ENCODE results near the gene RNF144A.

Gene RNF144A

GRCh38 chr2:6879011-6879410 lies 38.2 kb upstream of the RNF144A start:
- no peak for TF ChIP-seq CTCF (IDR thresholded peaks at IDR 0.05; ENCODE audit: insufficient read depth, low read depth, low read length, missing control alignments)
- H3K4me3 ChIP-seq (ENCODE audit: low read length) = no peak overlapping the region
- DNase-seq (ENCODE audit: low read depth) = no peak

- DNase-seq (ENCODE audit: low read depth) = no peak
- no peak overlapping the region for H3K4me3 ChIP-seq (ENCODE audit: low read length)
- no peak for TF ChIP-seq CTCF (IDR thresholded peaks at IDR 0.05; ENCODE audit: insufficient read depth, low read depth, low read length, missing control alignments)
Measured at GRCh38 chr2:6880200-6880733, 36.9 kb upstream of the RNF144A start.

GRCh38 chr2:6881046-6881445 lies 36.2 kb upstream of the RNF144A start:
- no peak for TF ChIP-seq CTCF (IDR thresholded peaks at IDR 0.05; ENCODE audit: insufficient read depth, low read depth, low read length, missing control alignments)
- DNase-seq (ENCODE audit: low read depth) = no peak
- H3K4me3 ChIP-seq (ENCODE audit: low read length) = no peak overlapping the region

GRCh38 chr2:6881516-6881915 lies 35.7 kb upstream of the RNF144A start:
- no peak for DNase-seq (ENCODE audit: low read depth)
- no peak overlapping the region for H3K4me3 ChIP-seq (ENCODE audit: low read length)
- no peak for TF ChIP-seq CTCF (IDR thresholded peaks at IDR 0.05; ENCODE audit: insufficient read depth, low read depth, low read length, missing control alignments)

GRCh38 chr2:6883448-6884122 lies 33.6 kb upstream of the RNF144A start:
- no peak for TF ChIP-seq CTCF (IDR thresholded peaks at IDR 0.05; ENCODE audit: insufficient read depth, low read depth, low read length, missing control alignments)
- H3K4me3 ChIP-seq (ENCODE audit: low read length) = no peak overlapping the region
- no peak for DNase-seq (ENCODE audit: low read depth)

GRCh38 chr2:6885551-6885950 lies 31.7 kb upstream of the RNF144A start:
- TF ChIP-seq CTCF (IDR thresholded peaks at IDR 0.05; ENCODE audit: insufficient read depth, low read depth, low read length, missing control alignments) = no peak
- H3K4me3 ChIP-seq (ENCODE audit: low read length) = no peak overlapping the region
- no peak for DNase-seq (ENCODE audit: low read depth)

GRCh38 chr2:6885968-6886367 lies 31.2 kb upstream of the RNF144A start:
- no peak for TF ChIP-seq CTCF (IDR thresholded peaks at IDR 0.05; ENCODE audit: insufficient read depth, low read depth, low read length, missing control alignments)
- no peak for DNase-seq (ENCODE audit: low read depth)
- no peak overlapping the region for H3K4me3 ChIP-seq (ENCODE audit: low read length)
